ENCODE results near the gene ENTHD1. TPM values are rescaled to one million over a fixed set of nuclear protein-coding genes. Genes with fewer than 3 reads are reported as not detected.

The ENTHD1 gene
- total and polyA plus RNA-seq, 9 of the 15 experiments (the other 6 are each of a cell fraction or from before 2014, with no cell fraction given): 0.13 to 0.98 (median 0.35) TPM

- TF ChIP-seq ZNF311 (CRISPR knock-in tag; IDR thresholded peaks at IDR 0.05) (0 out of 2 replicates have a peak, but pooled peaks have one; percentile 36), GATA2 (CRISPR knock-in tag; IDR thresholded peaks at IDR 0.05) (peak; percentile 41; the same call in 1 of the 2 replicates), ZEB2 (IDR thresholded peaks at IDR 0.05) (peak; percentile 74), FOXM1 (IDR thresholded peaks at IDR 0.05; ENCODE audit: low read depth) (peak; percentile 47; the same call in 1 of the 2 replicates), FOXM1 (CRISPR knock-in tag; IDR thresholded peaks at IDR 0.05; ENCODE audit: low read depth) (no peak), ZFP30 (CRISPR knock-in tag; IDR thresholded peaks at IDR 0.05; ENCODE audit: borderline replicate concordance) (no peak)
Measured at GRCh38 chr22:39773976-39774539, 119.5 kb downstream of the ENTHD1 start (continued).

- Histone ChIP-seq H3K9ac (ENCODE audit: insufficient read depth in 1 of 2, low read depth in 2 of 2, low read length in 2 of 2) (peak overlapping the region in 1 of 2 experiments; percentile 28; a peak in 1 of 4 replicates), H2AFZ (ENCODE audit: low read depth, low read length) (peak overlapping the region; percentile 86), H3K4me2 (ENCODE audit: insufficient read depth, low read length) (peak overlapping the region; percentile 30; the same call in 1 of the 2 replicates), H3K27ac (ENCODE audit: extremely low read depth, low read depth, low read length) (peak overlapping the region; percentile 61), H3K36me3 (ENCODE audit: control insufficient read depth, insufficient read depth, low read length) (no peaks in the 10 kb centered on the region), H3K79me2 (ENCODE audit: control insufficient read depth, insufficient read depth, low read length) (no peaks in the 10 kb centered on the region), H3K9me1 (ENCODE audit: control insufficient read depth, insufficient read depth, low read length) (no peaks in the 10 kb centered on the region), H3K4me1 (replicated peaks in 1 of 2; ENCODE audit: control insufficient read depth in 2 of 2, insufficient read depth in 2 of 2, low read length in 2 of 2) (peaks cover 0 to 14% of the 10 kb centered on the region in 2 experiments; a peak in 3 of 5 replicates), H3K9me3 (replicated peaks; ENCODE audit: control insufficient read depth, insufficient read depth, low read depth, low read length) (no peaks in the 10 kb centered on the region), H4K20me1 (replicated peaks; ENCODE audit: control insufficient read depth, insufficient read depth, low read length) (no peaks in the 10 kb centered on the region), H3K27me3 (ENCODE audit: control insufficient read depth in 2 of 2, insufficient read depth in 2 of 2, low read length in 2 of 2) (no peaks in the 10 kb centered on the region), H3K4me3 (no peak overlapping the region)
- DNase-seq (ENCODE audit: extremely low read depth in 1 of 4, low spot score in 3 of 4): no peak
- ChIA-PET POLR2A (interaction anchor here (0.8 to 1.4 kb wide), 5 partner anchors 8 to 19 kb away, joined by 3 to 6 read pairs (median 3); no protein-coding TSS in a partner anchor), CTCF (ENCODE audit: low intra/inter-chr PET ratio) (no interaction called here)
- no TSS peak for BruUV-seq (replicated peaks)
- in situ Hi-C loops (cut with MboI): no loop called here
- no peak for FAIRE-seq
- no peak for ATAC-seq
- intact Hi-C loops (cut with micrococcal nuclease): no loop called here
- no peak for TF ChIP-seq SP1 (CRISPR knock-in tag; IDR thresholded peaks at IDR 0.05)
- no peak for TF ChIP-seq ZNF668 (CRISPR knock-in tag; IDR thresholded peaks at IDR 0.05)
- no peak for TF ChIP-seq SREBF2 (CRISPR knock-in tag; IDR thresholded peaks at IDR 0.05)
- no peak for TF ChIP-seq FOXJ3 (CRISPR knock-in tag; IDR thresholded peaks at IDR 0.05)
- peak; percentile 25; the same call in 1 of the 2 replicates for TF ChIP-seq ZBTB40 (IDR thresholded peaks at IDR 0.05)
- TF ChIP-seq ZBTB40 (CRISPR knock-in tag; IDR thresholded peaks at IDR 0.05): no peak
Measured at GRCh38 chr22:39773503-39773902, 120.1 kb downstream of the ENTHD1 start.

Data from K562 (cell line).